ENCODE data around the gene ANKRD50. TPM values are rescaled to one million over a fixed set of nuclear protein-coding genes. Genes with fewer than 3 reads are reported as not detected.

The ANKRD50 gene
- total RNA-seq, 1 donor from 2014 or later, result 77.8 TPM

DNA sequence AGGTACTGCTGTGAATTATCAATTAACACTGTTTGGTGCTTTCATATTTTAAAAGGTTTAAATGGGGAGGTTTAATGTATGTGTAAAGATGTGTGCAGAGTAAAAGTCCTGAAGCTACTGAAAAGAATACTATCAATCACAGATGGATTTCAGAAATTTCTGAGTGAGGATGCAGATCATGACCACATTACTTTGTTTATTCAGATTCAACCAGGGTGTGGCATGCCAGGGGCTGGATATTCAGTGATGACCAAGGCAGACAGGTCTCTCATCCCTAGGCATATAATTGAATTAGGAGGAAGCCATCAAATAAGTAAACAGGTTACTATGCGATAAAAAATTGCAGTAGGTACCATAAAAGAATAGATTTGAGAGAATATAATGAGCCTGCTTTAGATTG lies 28.0 kb upstream of the ANKRD50 start:
- H3K4me1 ChIP-seq (ENCODE audit: control insufficient read depth in 3 of 3, insufficient read depth in 3 of 3, low read length in 3 of 3), result no peaks in the 10 kb centered on the region
- H3K9ac ChIP-seq (ENCODE audit: low read depth in 1 of 3, low read length in 3 of 3), result no peak overlapping the region
- no peaks in the 10 kb centered on the region for H3K36me3 ChIP-seq (ENCODE audit: control insufficient read depth in 3 of 3, insufficient read depth in 3 of 3, low read length in 3 of 3)
- no peaks in the 10 kb centered on the region for H3K27me3 ChIP-seq (ENCODE audit: control insufficient read depth in 3 of 3, insufficient read depth in 3 of 3, low read length in 3 of 3)
- no peak overlapping the region for H3K4me3 ChIP-seq (ENCODE audit: low read length in 3 of 3)
- H3K27ac ChIP-seq (ENCODE audit: low read depth, low read length), result no peak overlapping the region
- H3K9me3 ChIP-seq (ENCODE audit: control insufficient read depth in 3 of 3, low read length in 3 of 3), result no peaks in the 10 kb centered on the region

DNA sequence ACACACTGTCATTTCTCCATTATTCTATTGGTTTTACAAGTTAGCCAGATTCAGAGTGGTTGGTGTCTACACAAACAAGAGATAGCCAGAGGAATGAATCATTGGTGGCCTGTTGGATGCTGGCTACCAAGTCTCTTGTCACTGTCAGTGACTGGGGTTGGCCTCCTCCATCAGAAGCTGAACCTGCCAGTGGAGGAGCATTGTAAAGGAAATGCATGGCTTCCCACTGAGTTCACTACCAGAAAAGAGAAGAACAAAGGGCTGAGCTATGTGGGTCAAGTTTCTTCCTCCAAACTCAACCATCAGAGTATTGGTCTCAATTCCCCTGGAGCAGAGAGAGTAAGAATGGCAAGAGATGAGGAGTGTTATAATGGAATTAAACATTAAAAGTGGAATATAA lies 26.5 kb upstream of the ANKRD50 start:
- H3K9ac ChIP-seq (ENCODE audit: low read depth in 1 of 3, low read length in 3 of 3), result no peak overlapping the region
- no peaks in the 10 kb centered on the region for H3K36me3 ChIP-seq (ENCODE audit: control insufficient read depth in 3 of 3, insufficient read depth in 3 of 3, low read length in 3 of 3)
- H3K9me3 ChIP-seq (ENCODE audit: control insufficient read depth in 3 of 3, low read length in 3 of 3), result no peaks in the 10 kb centered on the region
- H3K4me1 ChIP-seq (ENCODE audit: control insufficient read depth in 3 of 3, insufficient read depth in 3 of 3, low read length in 3 of 3), result no peaks in the 10 kb centered on the region
- H3K27ac ChIP-seq (ENCODE audit: low read depth, low read length), result no peak overlapping the region
- no peaks in the 10 kb centered on the region for H3K27me3 ChIP-seq (ENCODE audit: control insufficient read depth in 3 of 3, insufficient read depth in 3 of 3, low read length in 3 of 3)
- H3K4me3 ChIP-seq (ENCODE audit: low read length in 3 of 3), result no peak overlapping the region

DNA sequence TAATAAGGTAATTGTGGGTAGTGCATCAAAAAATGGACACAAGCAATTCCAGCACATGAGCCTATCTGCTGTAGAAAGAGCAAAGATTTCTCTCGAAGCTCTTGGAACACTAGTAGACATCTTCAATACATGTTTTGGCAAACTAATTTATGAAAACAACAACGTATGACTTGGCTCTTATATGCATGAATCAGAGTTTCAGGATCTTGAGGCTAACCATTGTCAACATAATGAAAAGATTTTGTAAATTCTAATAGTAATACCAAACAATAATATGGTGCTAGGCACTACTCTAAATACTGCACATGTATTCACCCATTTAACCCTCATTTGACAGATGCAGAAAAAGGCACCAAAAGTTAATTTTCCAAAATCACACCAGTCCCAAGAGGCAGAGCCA lies 25.1 kb upstream of the ANKRD50 start:
- no peak overlapping the region for H3K4me3 ChIP-seq (ENCODE audit: low read length in 3 of 3)
- no peaks in the 10 kb centered on the region for H3K4me1 ChIP-seq (ENCODE audit: control insufficient read depth in 3 of 3, insufficient read depth in 3 of 3, low read length in 3 of 3)
- H3K9ac ChIP-seq (ENCODE audit: low read depth in 1 of 3, low read length in 3 of 3), result no peak overlapping the region
- no peaks in the 10 kb centered on the region for H3K27me3 ChIP-seq (ENCODE audit: control insufficient read depth in 3 of 3, insufficient read depth in 3 of 3, low read length in 3 of 3)
- H3K36me3 ChIP-seq (ENCODE audit: control insufficient read depth in 3 of 3, insufficient read depth in 3 of 3, low read length in 3 of 3), result no peaks in the 10 kb centered on the region
- H3K9me3 ChIP-seq (ENCODE audit: control insufficient read depth in 3 of 3, low read length in 3 of 3), result no peaks in the 10 kb centered on the region
- no peak overlapping the region for H3K27ac ChIP-seq (ENCODE audit: low read depth, low read length)

DNA sequence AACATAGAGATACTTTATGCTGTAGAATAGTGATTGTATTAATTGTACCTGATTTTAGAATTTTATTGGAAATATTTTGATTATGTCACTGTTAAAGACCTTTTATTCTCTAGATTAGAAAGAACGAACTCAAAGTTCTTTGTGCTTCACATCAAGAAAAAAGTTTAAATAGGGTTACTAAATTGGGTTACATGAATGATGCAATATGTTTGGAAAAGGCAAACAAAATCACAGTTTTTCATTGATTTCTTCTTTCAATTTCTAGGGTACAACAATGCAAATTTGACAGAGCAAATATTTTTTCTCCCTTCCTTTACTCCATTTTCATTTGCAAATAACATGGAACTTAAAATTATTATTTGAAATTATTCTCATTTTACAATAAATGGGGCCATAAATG lies 24.0 kb upstream of the ANKRD50 start:
- Histone ChIP-seq H3K27ac (ENCODE audit: low read depth, low read length) (no peak overlapping the region), H3K4me3 (ENCODE audit: low read length in 3 of 3) (no peak overlapping the region), H3K9me3 (ENCODE audit: control insufficient read depth in 3 of 3, low read length in 3 of 3) (no peaks in the 10 kb centered on the region), H3K4me1 (ENCODE audit: control insufficient read depth in 3 of 3, insufficient read depth in 3 of 3, low read length in 3 of 3) (no peaks in the 10 kb centered on the region), H3K9ac (ENCODE audit: low read depth in 1 of 3, low read length in 3 of 3) (no peak overlapping the region), H3K27me3 (ENCODE audit: control insufficient read depth in 3 of 3, insufficient read depth in 3 of 3, low read length in 3 of 3) (no peaks in the 10 kb centered on the region), H3K36me3 (ENCODE audit: control insufficient read depth in 3 of 3, insufficient read depth in 3 of 3, low read length in 3 of 3) (no peaks in the 10 kb centered on the region)

DNA sequence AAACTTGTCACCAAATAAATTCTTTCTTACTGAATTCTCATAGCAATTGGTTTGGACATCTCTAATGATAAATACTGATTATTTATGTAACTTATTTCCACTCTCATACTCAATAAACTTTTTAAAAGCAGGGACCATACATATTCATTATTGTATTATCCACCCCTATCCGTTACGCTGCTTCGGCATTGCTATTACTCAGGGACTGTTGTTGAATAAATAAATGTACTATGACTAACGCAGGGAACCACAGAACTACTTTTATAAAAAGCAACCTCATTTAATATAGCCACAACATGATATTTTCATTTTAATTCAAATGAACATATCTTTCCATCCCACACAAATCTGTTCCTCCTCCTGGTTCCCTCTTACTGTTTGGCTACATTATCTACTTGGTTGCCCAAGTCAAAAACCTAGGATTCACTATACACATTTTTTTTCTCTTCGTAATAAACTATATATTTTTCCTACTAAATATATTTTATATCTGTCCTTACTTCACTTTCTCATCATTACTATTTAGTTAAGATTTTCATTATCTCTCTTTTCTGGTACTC lies 14.9 kb upstream of the ANKRD50 start:
- H3K4me1 ChIP-seq (ENCODE audit: control insufficient read depth in 3 of 3, insufficient read depth in 3 of 3, low read length in 3 of 3), result no peaks in the 10 kb centered on the region

DNA sequence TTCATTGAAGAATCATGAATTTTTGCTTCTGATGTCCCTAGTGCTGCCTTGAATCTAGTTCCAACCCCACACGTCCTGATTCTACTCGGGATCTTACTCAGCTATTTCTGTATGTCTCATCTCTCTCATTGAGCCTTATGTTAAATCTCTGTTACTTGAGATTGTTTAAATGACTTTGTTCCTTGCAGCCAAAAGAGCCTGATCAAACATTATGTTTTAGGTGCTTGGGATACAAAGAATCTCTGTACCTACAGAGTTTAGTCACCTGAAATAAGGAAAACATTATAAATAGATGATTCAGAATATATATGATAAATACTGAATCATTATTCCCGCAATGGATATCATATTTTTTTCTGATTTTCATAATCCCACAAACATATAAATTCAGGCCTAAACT lies 13.7 kb upstream of the ANKRD50 start:
- H3K27me3 ChIP-seq (ENCODE audit: control insufficient read depth in 3 of 3, insufficient read depth in 3 of 3, low read length in 3 of 3), result no peaks in the 10 kb centered on the region
- no peak overlapping the region for H3K27ac ChIP-seq (ENCODE audit: low read depth, low read length)
- no peaks in the 10 kb centered on the region for H3K4me1 ChIP-seq (ENCODE audit: control insufficient read depth in 3 of 3, insufficient read depth in 3 of 3, low read length in 3 of 3)
- H3K36me3 ChIP-seq (ENCODE audit: control insufficient read depth in 3 of 3, insufficient read depth in 3 of 3, low read length in 3 of 3), result no peaks in the 10 kb centered on the region
- H3K9me3 ChIP-seq (ENCODE audit: control insufficient read depth in 3 of 3, low read length in 3 of 3), result no peaks in the 10 kb centered on the region
- no peak overlapping the region for H3K9ac ChIP-seq (ENCODE audit: low read depth in 1 of 3, low read length in 3 of 3)
- no peak overlapping the region for H3K4me3 ChIP-seq (ENCODE audit: low read length in 3 of 3)

More for the DNA sequence above, 14.9 kb upstream of the ANKRD50 start:
- no peak overlapping the region for H3K9ac ChIP-seq (ENCODE audit: low read depth in 1 of 3, low read length in 3 of 3)
- no peak overlapping the region for H3K27ac ChIP-seq (ENCODE audit: low read depth, low read length)
- H3K9me3 ChIP-seq (ENCODE audit: control insufficient read depth in 3 of 3, low read length in 3 of 3), result no peaks in the 10 kb centered on the region
- no peak overlapping the region for H3K4me3 ChIP-seq (ENCODE audit: low read length in 3 of 3)
- no peaks in the 10 kb centered on the region for H3K36me3 ChIP-seq (ENCODE audit: control insufficient read depth in 3 of 3, insufficient read depth in 3 of 3, low read length in 3 of 3)
- H3K27me3 ChIP-seq (ENCODE audit: control insufficient read depth in 3 of 3, insufficient read depth in 3 of 3, low read length in 3 of 3), result no peaks in the 10 kb centered on the region

DNA sequence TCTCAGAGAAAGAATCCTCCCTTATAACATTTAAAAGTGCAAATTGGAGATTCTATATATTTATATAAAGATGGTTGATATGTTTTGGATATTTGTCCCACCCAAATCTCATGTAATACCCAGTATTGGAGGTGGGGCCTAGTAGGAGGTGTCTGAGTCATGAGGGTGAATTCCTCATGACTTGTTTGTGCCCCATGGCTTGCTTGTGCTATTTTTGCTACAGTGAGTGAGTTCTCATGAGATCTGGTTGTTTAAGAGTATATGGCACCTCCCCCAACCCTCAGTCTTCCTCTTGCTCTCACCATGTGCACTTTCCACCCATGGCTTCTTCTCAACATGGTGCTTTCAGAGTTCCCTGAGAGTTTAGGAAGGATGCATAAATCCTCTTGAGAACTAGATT lies 9.5 kb upstream of the ANKRD50 start:
- H3K9ac ChIP-seq (ENCODE audit: low read depth in 1 of 3, low read length in 3 of 3), result no peak overlapping the region

DNA sequence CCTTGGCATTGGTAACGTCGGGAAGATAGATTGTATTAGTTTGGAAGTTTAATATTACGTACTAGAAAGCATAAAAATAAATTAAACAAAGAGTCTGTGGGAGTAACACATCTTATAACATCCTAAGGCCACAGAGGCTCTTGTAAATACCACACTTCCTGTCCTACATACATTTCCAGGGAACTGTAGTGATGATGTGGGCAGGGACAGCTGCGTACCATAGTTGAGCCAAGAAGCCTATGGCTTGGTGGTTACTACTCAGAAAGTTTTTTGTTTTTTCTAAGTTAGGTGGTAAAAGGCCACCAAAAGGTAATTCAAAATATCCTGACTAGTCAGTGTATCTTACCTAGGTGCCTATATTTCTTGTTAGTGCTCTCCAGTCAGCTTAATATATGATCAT lies 4.6 kb upstream of the ANKRD50 start:
- H3K27ac ChIP-seq (ENCODE audit: low read depth, low read length), result no peak overlapping the region
- H3K27me3 ChIP-seq (ENCODE audit: control insufficient read depth in 3 of 3, insufficient read depth in 3 of 3, low read length in 3 of 3), result no peaks in the 10 kb centered on the region
- no peak overlapping the region for H3K4me3 ChIP-seq (ENCODE audit: low read length in 3 of 3)
- no peaks in the 10 kb centered on the region for H3K9me3 ChIP-seq (ENCODE audit: control insufficient read depth in 3 of 3, low read length in 3 of 3)
- H3K4me1 ChIP-seq (ENCODE audit: control insufficient read depth in 3 of 3, insufficient read depth in 3 of 3, low read length in 3 of 3), result peaks cover 0 to 3% (median 2%) of the 10 kb centered on the region in 3 donors
- no peak overlapping the region for H3K9ac ChIP-seq (ENCODE audit: low read depth in 1 of 3, low read length in 3 of 3)
- H3K36me3 ChIP-seq (ENCODE audit: control insufficient read depth in 3 of 3, insufficient read depth in 3 of 3, low read length in 3 of 3), result no peaks in the 10 kb centered on the region

More for the DNA sequence above, 9.5 kb upstream of the ANKRD50 start:
- Histone ChIP-seq H3K9me3 (ENCODE audit: control insufficient read depth in 3 of 3, low read length in 3 of 3) (no peaks in the 10 kb centered on the region), H3K4me3 (ENCODE audit: low read length in 3 of 3) (no peak overlapping the region), H3K27me3 (ENCODE audit: control insufficient read depth in 3 of 3, insufficient read depth in 3 of 3, low read length in 3 of 3) (no peaks in the 10 kb centered on the region), H3K4me1 (ENCODE audit: control insufficient read depth in 3 of 3, insufficient read depth in 3 of 3, low read length in 3 of 3) (no peaks in the 10 kb centered on the region), H3K27ac (ENCODE audit: low read depth, low read length) (no peak overlapping the region), H3K36me3 (ENCODE audit: control insufficient read depth in 3 of 3, insufficient read depth in 3 of 3, low read length in 3 of 3) (no peaks in the 10 kb centered on the region)

DNA sequence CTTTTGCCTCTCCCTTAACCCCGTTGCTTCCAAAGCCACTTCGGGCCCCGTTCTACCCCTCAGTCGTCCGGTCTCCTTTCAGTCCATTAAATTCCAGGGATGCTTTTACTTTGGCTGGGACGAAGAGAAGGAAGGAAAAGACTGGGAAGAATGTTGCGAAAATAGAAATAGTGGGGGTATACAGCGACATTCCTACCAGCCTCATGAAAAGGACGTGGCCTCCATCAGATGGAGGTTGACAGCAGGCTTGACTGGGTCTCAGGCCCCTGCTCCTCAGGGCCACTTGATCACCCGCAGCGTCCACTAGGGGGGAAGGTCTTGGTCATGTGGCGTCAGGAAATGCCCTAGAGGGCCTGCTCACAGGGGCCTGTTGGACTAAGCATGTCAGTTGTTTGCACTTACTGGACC lies 657 bp upstream of the ANKRD50 start:
- Histone ChIP-seq H3K4me3 (ENCODE audit: low read length in 3 of 3) (peak overlapping the region; percentile 83 to 91 (median 85)), H3K36me3 (ENCODE audit: control insufficient read depth in 3 of 3, insufficient read depth in 3 of 3, low read length in 3 of 3) (no peaks in the 10 kb centered on the region), H3K9me3 (ENCODE audit: control insufficient read depth in 3 of 3, low read length in 3 of 3) (no peaks in the 10 kb centered on the region), H3K27me3 (ENCODE audit: control insufficient read depth in 3 of 3, insufficient read depth in 3 of 3, low read length in 3 of 3) (no peaks in the 10 kb centered on the region), H3K4me1 (ENCODE audit: control insufficient read depth in 3 of 3, insufficient read depth in 3 of 3, low read length in 3 of 3) (peaks cover 2 to 21% (median 10%) of the 10 kb centered on the region in 3 donors), H3K9ac (ENCODE audit: low read depth in 1 of 3, low read length in 3 of 3) (peak overlapping the region; percentile 91 to 94 (median 93)), H3K27ac (ENCODE audit: low read depth, low read length) (peak overlapping the region; percentile 96)

DNA sequence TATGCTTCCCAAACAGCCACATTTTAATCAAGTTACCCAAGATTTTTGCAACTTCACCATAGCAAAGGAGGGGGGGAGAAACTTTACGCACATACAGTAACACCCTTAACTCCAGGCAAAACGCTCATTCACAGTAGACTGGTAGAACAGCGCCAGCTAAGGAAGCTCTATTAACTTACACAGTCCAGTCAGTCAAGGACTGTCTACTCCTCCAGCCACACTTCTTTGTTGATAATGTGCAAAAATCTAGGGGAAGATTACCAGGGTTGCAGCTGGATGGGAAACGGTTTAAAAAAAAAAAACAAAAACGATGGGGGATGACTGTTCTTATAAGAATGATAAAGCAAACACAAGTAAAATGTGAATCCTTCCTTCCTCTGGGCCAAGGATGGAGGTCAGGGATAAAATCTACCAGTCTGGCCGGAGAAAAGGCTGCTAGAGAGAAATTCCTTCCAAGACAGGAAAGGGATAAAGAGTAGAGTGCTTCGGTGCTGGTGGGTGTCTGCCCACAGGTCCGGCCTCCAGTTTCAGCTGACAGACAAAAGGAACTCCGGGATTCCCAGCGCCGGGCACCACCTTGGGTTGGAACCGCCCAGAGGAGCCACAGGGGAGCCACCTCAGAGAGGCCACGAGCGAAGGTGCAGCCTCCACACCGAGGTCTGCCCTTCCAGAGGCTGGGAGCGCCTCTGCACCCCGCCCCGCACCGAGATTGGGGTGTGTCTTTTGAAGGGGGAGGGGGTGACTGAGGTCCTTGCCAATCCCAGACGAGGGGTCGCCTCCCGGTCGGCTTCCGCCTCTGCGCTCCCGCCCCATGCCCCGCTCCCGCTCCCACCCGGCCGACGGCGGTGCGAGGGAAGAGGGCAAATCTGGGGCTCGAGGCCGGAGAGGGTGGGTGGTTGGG lies 811 bp downstream of the ANKRD50 start:
- H3K36me3 ChIP-seq (ENCODE audit: control insufficient read depth in 3 of 3, insufficient read depth in 3 of 3, low read length in 3 of 3), result no peaks in the 10 kb centered on the region
- peak overlapping the region; percentile 76 to 81 (median 78) for H3K9ac ChIP-seq (ENCODE audit: low read depth in 1 of 3, low read length in 3 of 3)
- peaks cover 2 to 21% (median 10%) of the 10 kb centered on the region in 3 donors for H3K4me1 ChIP-seq (ENCODE audit: control insufficient read depth in 3 of 3, insufficient read depth in 3 of 3, low read length in 3 of 3)
- H3K9me3 ChIP-seq (ENCODE audit: control insufficient read depth in 3 of 3, low read length in 3 of 3), result no peaks in the 10 kb centered on the region
- peak overlapping the region; percentile 96 for H3K27ac ChIP-seq (ENCODE audit: low read depth, low read length)
- no peaks in the 10 kb centered on the region for H3K27me3 ChIP-seq (ENCODE audit: control insufficient read depth in 3 of 3, insufficient read depth in 3 of 3, low read length in 3 of 3)
- peak overlapping the region; percentile 74 to 87 (median 80) for H3K4me3 ChIP-seq (ENCODE audit: low read length in 3 of 3)

Data from skeletal muscle tissue (tissue), 4 donors.